Natural killer cell (primary cell): ENCODE measurements around the gene VPS36. TPM values are rescaled to one million over a fixed set of nuclear protein-coding genes. Genes with fewer than 3 reads are reported as not detected.
"Not testable (repeated sequence)": the region's sequence is repeated elsewhere in the genome, so short reads cannot be mapped to it uniquely, and the experiment has no call there.

ENCODE experiments used
- ATAC-seq, 3 donors: fragments of 150-1000 bp in 2 of 3; fragments of 200-7000 bp in 1 of 3; cut with Tn5 transposase; 1 replicate in 1 of 3; 2 replicates in 2 of 3; pipeline ENCODE4 v1.10.0; 2021; ENCODE audit warnings: mild to moderate bottlenecking in 2 of 3, moderate library complexity in 2 of 3
- DNase-seq, 2 donors: peaks; one replicate each; pipeline versions ENCODE4 v3.0.0 to v3.0.0-alpha.2; 2013 to 2021; ENCODE audit warnings: mixed read lengths in 1 of 2
- H3K27ac ChIP-seq: one replicate; pipeline ENCODE4 v1.5.1; 2013; ENCODE audit warnings: mild to moderate bottlenecking, low read length
- H3K27me3 ChIP-seq: one replicate; pipeline ENCODE4 v1.6.1; 2013; ENCODE audit warnings: low read length; ENCODE audit not compliant: control insufficient read depth, insufficient read depth
- H3K36me3 ChIP-seq: one replicate; pipeline ENCODE4 v1.6.1; 2013; ENCODE audit warnings: low read length; ENCODE audit not compliant: control insufficient read depth, insufficient read depth
- H3K4me1 ChIP-seq: one replicate; pipeline ENCODE4 v1.6.1; 2013; ENCODE audit warnings: low read length; ENCODE audit not compliant: control insufficient read depth, insufficient read depth
- H3K4me3 ChIP-seq: one replicate; pipeline ENCODE4 v1.5.1; 2013; ENCODE audit warnings: low read length
- H3K9me3 ChIP-seq: one replicate; pipeline ENCODE4 v1.6.1; 2013; ENCODE audit warnings: low read length; ENCODE audit not compliant: control insufficient read depth, insufficient read depth
- H3K27ac Mint-ChIP-seq, 2 donors: one replicate each; pipeline ENCODE4 v1.8.0; 2022; ENCODE audit warnings: mild to moderate bottlenecking in 2 of 2, mixed read lengths in 2 of 2, moderate library complexity in 1 of 2
- H3K27me3 Mint-ChIP-seq, 2 donors: one replicate each; pipeline ENCODE4 v1.8.0; 2022; ENCODE audit warnings: low read depth in 2 of 2, mixed read lengths in 2 of 2
- H3K36me3 Mint-ChIP-seq: one replicate; pipeline ENCODE4 v1.8.0; 2022; ENCODE audit warnings: mixed read lengths
- H3K4me1 Mint-ChIP-seq, 2 donors: one replicate each; pipeline ENCODE4 v1.8.0; 2022; ENCODE audit warnings: mixed read lengths in 2 of 2
- H3K4me3 Mint-ChIP-seq: one replicate; pipeline ENCODE4 v1.8.0; 2022; ENCODE audit warnings: mild to moderate bottlenecking, moderate library complexity, mixed read lengths
- H3K9me3 Mint-ChIP-seq, 2 donors: one replicate each; pipeline ENCODE4 v1.8.0; 2022; ENCODE audit warnings: mixed read lengths in 2 of 2
- CTCF ChIP-seq: fragments of 200-600 bp; IDR thresholded peaks from one replicate; pipeline ENCODE4 v1.8.0; 2022; ENCODE audit warnings: antibody characterized with exemption
- whole genome bisulfite sequencing: methylation state at CpG from one replicate; pipeline ENCODE4 v1.1.7; 2013; ENCODE audit warnings: missing lambda C conversion rate; ENCODE audit not compliant: insufficient coverage; 5-methylcytosine and 5-hydroxymethylcytosine counted together
- intact Hi-C: fragments of 100-400 bp; cut with micrococcal nuclease; formaldehyde crosslinking; loops from one replicate; pipeline ENCODE4 v1.14.2; 2022
- total RNA-seq, 4 donors: library from RNA; stranded (reverse); fragments of 120-200 nt in 1 of 4; gene quantifications; one replicate each; pipeline versions ENCODE4 v1.2.3 to v1.2.4, GENCODE V29; 2013 to 2022

VPS36 gene
- total RNA-seq: 10 to 100 TPM; 59.0 to 64.2 (median 63.3) TPM
- total RNA-seq (2013): 75.8 TPM

GRCh38 chr13:52450012-52450792 lies at the start of gene VPS36:
TSS of gene VPS36 (minus strand) at chr13:52450634. CDS start at chr13:52450594, 40 bp downstream.
- TF ChIP-seq CTCF: peak; percentile 99
- Histone ChIP-seq H3K36me3 (no peaks in the 10 kb centered on the region), H3K4me3 (peak within 1 kb of the TSS; percentile 63), H3K4me1 (peaks cover 20% of the 10 kb centered on the region), H3K27me3 (no peaks in the 10 kb centered on the region), H3K9me3 (no peaks in the 10 kb centered on the region), H3K27ac (peak within 1 kb of the TSS; percentile 74)
- H3K4me1 Mint-ChIP-seq: peaks cover 39 to 42% of the 10 kb centered on the region in 2 donors
- no peaks in the 10 kb centered on the region for H3K36me3 Mint-ChIP-seq
- no peaks in the 10 kb centered on the region for H3K9me3 Mint-ChIP-seq
- H3K4me3 Mint-ChIP-seq: peak within 1 kb of the TSS; percentile 97
- intact Hi-C loops: loop anchor here (1.0 to 5.0 kb wide), 2 partner anchors 202 to 449 kb away; partner anchors contain the start of gene SUGT1
- peak; percentile 72 to 92 (median 75) for ATAC-seq
- H3K27me3 Mint-ChIP-seq: peaks cover 0 to 2% of the 10 kb centered on the region in 2 donors
- H3K27ac Mint-ChIP-seq: peak within 1 kb of the TSS; percentile 87 to 93
- DNase-seq: peak; percentile 97 to 99
- under 1% methylated on average over 105 of the region's 105 CpGs for WGBS

GRCh38 chr13:52497979-52498378 lies 47.5 kb upstream of the VPS36 start:
- DNase-seq, H3K4me3 ChIP-seq, H3K9me3 ChIP-seq, H3K27ac Mint-ChIP-seq, ATAC-seq, H3K36me3 ChIP-seq, H3K9me3 Mint-ChIP-seq, H3K36me3 Mint-ChIP-seq, H3K4me3 Mint-ChIP-seq, H3K27ac ChIP-seq, H3K4me1 ChIP-seq, H3K27me3 Mint-ChIP-seq, H3K27me3 ChIP-seq, H3K4me1 Mint-ChIP-seq, intact Hi-C loops: not testable (repeated sequence)
- 40% methylated on average over 1 of the region's 3 CpGs for WGBS

- H3K4me3 Mint-ChIP-seq, H3K4me1 ChIP-seq, H3K9me3 ChIP-seq, H3K27me3 ChIP-seq, intact Hi-C loops, H3K36me3 Mint-ChIP-seq, DNase-seq, H3K36me3 ChIP-seq, ATAC-seq, H3K4me1 Mint-ChIP-seq, H3K4me3 ChIP-seq, H3K27ac Mint-ChIP-seq, H3K9me3 Mint-ChIP-seq, H3K27ac ChIP-seq, H3K27me3 Mint-ChIP-seq: not testable (repeated sequence)
- WGBS: 100% methylated on average over 2 of the region's 5 CpGs
Measured at GRCh38 chr13:52494241-52494640, 43.8 kb upstream of the VPS36 start.

GRCh38 chr13:52491015-52491414 lies 40.6 kb upstream of the VPS36 start:
- H3K36me3 Mint-ChIP-seq, H3K9me3 Mint-ChIP-seq, H3K4me3 Mint-ChIP-seq, H3K27ac ChIP-seq, DNase-seq, H3K4me3 ChIP-seq, H3K36me3 ChIP-seq, H3K27me3 Mint-ChIP-seq, H3K4me1 Mint-ChIP-seq, H3K27ac Mint-ChIP-seq, H3K9me3 ChIP-seq, H3K27me3 ChIP-seq, intact Hi-C loops, H3K4me1 ChIP-seq, ATAC-seq: not testable (repeated sequence)
- WGBS: no CpG with 5 or more reads among the region's 5 CpGs

- WGBS: no CpG with 5 or more reads among the region's 22 CpGs
- H3K4me1 Mint-ChIP-seq, H3K36me3 Mint-ChIP-seq, H3K27ac Mint-ChIP-seq, H3K4me3 Mint-ChIP-seq, DNase-seq, H3K4me3 ChIP-seq, H3K9me3 Mint-ChIP-seq, H3K27ac ChIP-seq, H3K36me3 ChIP-seq, intact Hi-C loops, ATAC-seq, H3K9me3 ChIP-seq, H3K4me1 ChIP-seq, H3K27me3 Mint-ChIP-seq, H3K27me3 ChIP-seq: not testable (repeated sequence)
Measured at GRCh38 chr13:52488763-52489162, 38.3 kb upstream of the VPS36 start.

- no CpG with 5 or more reads among the region's 2 CpGs for WGBS
Measured at GRCh38 chr13:52487078-52487477, 36.6 kb upstream of the VPS36 start.

GRCh38 chr13:52480677-52481428 lies 30.4 kb upstream of the VPS36 start:
- H3K4me3 Mint-ChIP-seq, H3K27me3 ChIP-seq, H3K36me3 ChIP-seq, H3K36me3 Mint-ChIP-seq, H3K27ac ChIP-seq, H3K4me3 ChIP-seq, ATAC-seq, H3K9me3 ChIP-seq, DNase-seq, H3K27me3 Mint-ChIP-seq, H3K4me1 Mint-ChIP-seq, H3K9me3 Mint-ChIP-seq, H3K27ac Mint-ChIP-seq, intact Hi-C loops, H3K4me1 ChIP-seq: not testable (repeated sequence)
- WGBS: 95% methylated on average over 4 of the region's 7 CpGs

More at GRCh38 chr13:52487078-52487477, 36.6 kb upstream of the VPS36 start:
- H3K4me3 Mint-ChIP-seq, H3K27ac Mint-ChIP-seq, H3K36me3 ChIP-seq, DNase-seq, H3K9me3 ChIP-seq, H3K27me3 Mint-ChIP-seq, intact Hi-C loops, H3K4me1 ChIP-seq, H3K36me3 Mint-ChIP-seq, ATAC-seq, H3K27ac ChIP-seq, H3K27me3 ChIP-seq, H3K4me1 Mint-ChIP-seq, H3K4me3 ChIP-seq, H3K9me3 Mint-ChIP-seq: not testable (repeated sequence)
